ENCODE measurements around the gene PEMT.

PEMT gene

GRCh38 chr17:17553217-17554195 lies 38.0 kb downstream of the PEMT start:
- DNase-seq (ENCODE audit: low read depth) = no peak
- no peak overlapping the region for H3K4me3 ChIP-seq (ENCODE audit: low read depth, low read length)
- TF ChIP-seq CTCF (IDR thresholded peaks at IDR 0.05; ENCODE audit: insufficient read depth, low read depth, low read length, missing control alignments) = no peak

- H3K4me3 ChIP-seq (ENCODE audit: low read depth, low read length) = no peak overlapping the region
- no peak for DNase-seq (ENCODE audit: low read depth)
- no peak for TF ChIP-seq CTCF (IDR thresholded peaks at IDR 0.05; ENCODE audit: insufficient read depth, low read depth, low read length, missing control alignments)
These were observed 38.9 kb downstream of the PEMT start for GRCh38 chr17:17552351-17553216.

- no peak overlapping the region for H3K4me3 ChIP-seq (ENCODE audit: low read depth, low read length)
- no peak for DNase-seq (ENCODE audit: low read depth)
- TF ChIP-seq CTCF (IDR thresholded peaks at IDR 0.05; ENCODE audit: insufficient read depth, low read depth, low read length, missing control alignments) = no peak
These were observed 40.1 kb downstream of the PEMT start for GRCh38 chr17:17551361-17551760.

GRCh38 chr17:17549732-17550366 lies 41.7 kb downstream of the PEMT start:
- H3K4me3 ChIP-seq (ENCODE audit: low read depth, low read length) = no peak overlapping the region
- TF ChIP-seq CTCF (IDR thresholded peaks at IDR 0.05; ENCODE audit: insufficient read depth, low read depth, low read length, missing control alignments) = no peak
- DNase-seq (ENCODE audit: low read depth) = no peak

- no peak for DNase-seq (ENCODE audit: low read depth)
- H3K4me3 ChIP-seq (ENCODE audit: low read depth, low read length) = no peak overlapping the region
- no peak for TF ChIP-seq CTCF (IDR thresholded peaks at IDR 0.05; ENCODE audit: insufficient read depth, low read depth, low read length, missing control alignments)
These were observed 43.5 kb downstream of the PEMT start for GRCh38 chr17:17548044-17548443.

GRCh38 chr17:17547210-17547764 lies 44.2 kb downstream of the PEMT start:
- no peak for DNase-seq (ENCODE audit: low read depth)
- TF ChIP-seq CTCF (IDR thresholded peaks at IDR 0.05; ENCODE audit: insufficient read depth, low read depth, low read length, missing control alignments) = no peak
- no peak overlapping the region for H3K4me3 ChIP-seq (ENCODE audit: low read depth, low read length)

Measured in GM12865 (cell line).